ENCODE data around the gene TAF7.
A peak's percentile ranks its signal among the peaks of the same experiment; 100 is the strongest.

The TAF7 gene, protein sequence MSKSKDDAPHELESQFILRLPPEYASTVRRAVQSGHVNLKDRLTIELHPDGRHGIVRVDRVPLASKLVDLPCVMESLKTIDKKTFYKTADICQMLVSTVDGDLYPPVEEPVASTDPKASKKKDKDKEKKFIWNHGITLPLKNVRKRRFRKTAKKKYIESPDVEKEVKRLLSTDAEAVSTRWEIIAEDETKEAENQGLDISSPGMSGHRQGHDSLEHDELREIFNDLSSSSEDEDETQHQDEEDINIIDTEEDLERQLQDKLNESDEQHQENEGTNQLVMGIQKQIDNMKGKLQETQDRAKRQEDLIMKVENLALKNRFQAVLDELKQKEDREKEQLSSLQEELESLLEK

DNA sequence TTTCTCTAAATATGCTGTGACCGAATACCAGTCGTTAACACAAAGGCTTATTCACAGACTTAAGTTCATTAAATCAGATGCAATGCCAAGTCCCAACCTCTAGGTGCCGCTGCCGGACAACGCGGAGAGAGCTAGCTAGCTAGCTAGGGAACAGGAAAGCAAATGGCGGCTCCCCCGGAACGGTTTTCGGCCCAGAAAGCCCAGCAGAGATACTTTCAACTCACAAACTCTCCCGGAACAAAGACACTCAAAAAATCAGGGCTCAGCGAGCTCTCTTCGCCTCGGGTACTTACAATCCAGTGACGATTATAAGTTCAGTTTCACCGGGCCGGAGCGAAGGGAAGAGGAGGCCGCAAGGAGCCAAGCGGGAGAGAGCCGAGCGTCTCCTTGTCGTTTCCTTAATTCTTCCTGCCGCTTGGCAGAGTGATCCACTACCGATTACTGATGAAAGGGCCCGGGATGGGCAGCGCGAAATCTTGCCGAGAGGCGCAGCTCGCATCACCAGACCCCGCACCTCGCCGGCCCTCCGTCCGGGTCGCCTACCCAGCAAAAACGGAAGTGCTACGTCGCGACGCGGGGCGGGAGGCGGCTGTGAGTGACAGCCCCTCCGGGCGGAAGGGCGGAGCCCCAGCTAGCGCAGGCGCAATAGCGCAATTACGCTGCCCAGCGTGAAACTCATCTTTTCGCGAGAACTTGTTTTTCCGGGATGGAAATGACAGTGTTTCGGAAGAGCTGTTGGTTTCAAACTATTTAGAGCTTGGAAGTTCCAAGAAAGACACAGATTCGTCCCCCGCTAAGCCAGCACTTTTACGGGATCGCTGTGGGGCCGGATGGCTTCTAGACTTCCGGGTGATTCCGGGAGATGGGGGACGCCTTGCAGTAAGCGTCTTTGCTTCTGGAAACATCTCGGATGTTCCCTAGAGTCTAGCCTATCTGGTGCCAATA is at the start of gene TAF7:
Gene TAF7 (minus strand): TSS at position 560 of the 945 bp plus-strand sequence. CDS start 740 bp downstream, outside the sequence.
- peak; percentile 86 for TF ChIP-seq CTCF (IDR thresholded peaks at IDR 0.05; ENCODE audit: insufficient read depth, missing control alignments)
- no peak for FAIRE-seq
- no peak for DNase-seq (ENCODE audit: insufficient read length, low spot score)

DNA sequence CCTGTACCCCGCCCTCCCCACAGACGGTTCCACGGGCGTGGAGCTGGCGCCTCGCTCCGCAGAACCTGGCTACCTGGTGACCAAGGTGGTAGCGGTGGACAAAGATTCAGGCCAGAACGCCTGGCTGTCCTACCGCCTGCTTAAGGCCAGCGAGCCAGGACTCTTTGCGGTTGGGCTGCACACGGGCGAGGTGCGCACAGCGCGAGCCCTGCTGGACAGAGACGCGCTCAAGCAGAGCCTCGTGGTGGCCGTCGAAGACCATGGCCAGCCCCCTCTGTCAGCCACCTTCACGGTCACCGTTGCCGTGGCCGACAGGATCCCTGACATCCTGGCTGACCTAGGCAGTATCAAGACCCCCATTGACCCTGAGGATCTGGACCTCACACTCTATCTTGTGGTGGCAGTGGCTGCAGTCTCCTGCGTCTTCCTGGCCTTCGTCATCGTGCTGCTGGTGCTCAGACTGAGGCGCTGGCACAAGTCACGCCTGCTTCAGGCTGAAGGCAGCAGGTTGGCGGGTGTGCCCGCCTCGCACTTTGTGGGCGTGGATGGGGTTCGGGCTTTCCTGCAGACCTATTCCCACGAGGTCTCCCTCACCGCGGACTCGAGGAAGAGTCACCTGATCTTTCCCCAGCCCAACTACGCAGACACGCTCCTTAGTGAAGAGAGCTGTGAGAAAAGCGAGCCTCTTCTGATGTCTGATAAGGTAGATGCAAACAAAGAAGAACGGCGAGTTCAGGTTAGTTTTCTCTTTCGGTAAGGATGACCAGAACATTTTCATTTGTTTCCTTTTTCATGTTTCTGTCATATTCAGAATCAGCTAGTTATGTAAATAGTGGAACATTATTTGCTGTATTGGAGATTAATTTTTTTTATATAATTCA is 45.7 kb upstream of the TAF7 start:
- DNase-seq (ENCODE audit: insufficient read length, low spot score) (no peak), FAIRE-seq (no peak)

DNA sequence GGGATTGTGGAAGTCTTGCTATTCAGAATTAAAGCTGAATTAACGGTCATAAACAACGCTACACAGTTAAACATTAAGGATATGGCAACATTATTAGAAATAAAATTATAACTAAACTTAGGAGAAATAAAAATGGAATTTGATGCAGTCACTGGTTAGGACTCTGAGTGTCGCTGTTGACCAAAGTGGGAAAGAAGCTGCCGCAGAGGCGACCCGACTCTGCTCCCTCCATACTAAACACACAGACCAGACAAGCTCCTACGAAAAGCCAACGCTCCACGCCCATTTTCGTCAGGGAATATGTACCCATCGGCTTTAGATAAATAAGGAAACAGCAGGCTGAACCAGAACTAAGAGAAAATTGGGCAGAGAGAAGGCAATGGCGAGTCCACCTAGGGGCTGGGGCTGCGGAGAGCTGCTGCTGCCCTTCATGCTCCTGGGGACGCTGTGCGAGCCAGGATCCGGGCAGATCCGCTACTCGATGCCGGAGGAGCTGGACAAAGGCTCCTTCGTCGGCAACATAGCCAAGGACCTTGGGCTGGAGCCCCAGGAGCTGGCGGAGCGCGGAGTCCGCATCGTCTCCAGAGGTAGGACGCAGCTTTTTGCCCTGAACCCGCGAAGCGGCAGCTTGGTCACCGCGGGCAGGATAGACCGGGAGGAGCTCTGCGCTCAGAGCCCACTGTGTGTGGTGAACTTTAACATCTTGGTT is 43.5 kb upstream of the TAF7 start, which contains the start of gene PCDHGA5:
Gene PCDHGA5 (plus strand): TSS at position 211 of the 709 bp plus-strand sequence. CDS start 169 bp downstream, at position 380.
- FAIRE-seq, result no peak
- no peak for DNase-seq (ENCODE audit: insufficient read length, low spot score)
- no peak for TF ChIP-seq CTCF (IDR thresholded peaks at IDR 0.05; ENCODE audit: insufficient read depth, missing control alignments)

More for the DNA sequence above, 45.7 kb upstream of the TAF7 start:
- TF ChIP-seq CTCF (IDR thresholded peaks at IDR 0.05; ENCODE audit: insufficient read depth, missing control alignments), result no peak

- no peak for TF ChIP-seq CTCF (IDR thresholded peaks at IDR 0.05; ENCODE audit: insufficient read depth, missing control alignments)
- no peak for FAIRE-seq
- DNase-seq (ENCODE audit: insufficient read length, low spot score), result no peak
Observed at GRCh38 chr5:141362719-141363118, 42.1 kb upstream of the TAF7 start.

GRCh38 chr5:141360685-141361084 is 40.1 kb upstream of the TAF7 start:
- FAIRE-seq (no peak), DNase-seq (ENCODE audit: insufficient read length, low spot score) (no peak)
- no peak for TF ChIP-seq CTCF (IDR thresholded peaks at IDR 0.05; ENCODE audit: insufficient read depth, missing control alignments)

DNA sequence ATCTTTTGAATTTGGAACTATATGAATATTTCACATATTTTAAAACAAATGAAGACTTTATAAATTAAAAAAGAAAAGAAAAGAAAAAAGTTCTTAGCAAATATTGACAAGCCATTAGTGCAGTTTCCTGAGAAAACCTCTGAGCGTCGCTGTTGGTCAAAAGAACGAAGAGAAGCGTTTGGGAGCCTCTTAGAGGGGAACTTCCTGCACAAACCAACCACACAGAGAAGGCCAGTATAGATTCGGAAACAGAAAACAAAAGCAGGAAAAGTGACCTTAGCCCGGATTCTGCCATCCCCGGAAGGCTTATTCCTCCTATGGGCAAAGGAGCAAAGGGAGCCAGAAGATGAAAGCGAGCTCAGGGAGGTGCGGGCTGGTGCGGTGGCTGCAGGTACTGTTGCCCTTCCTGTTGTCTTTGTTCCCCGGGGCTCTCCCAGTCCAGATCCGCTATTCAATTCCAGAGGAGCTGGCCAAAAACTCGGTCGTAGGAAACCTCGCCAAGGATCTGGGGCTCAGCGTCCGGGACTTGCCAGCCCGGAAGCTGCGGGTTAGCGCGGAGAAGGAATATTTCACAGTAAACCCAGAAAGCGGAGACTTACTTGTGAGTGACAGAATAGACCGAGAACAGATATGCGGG is 39.3 kb upstream of the TAF7 start, which contains the start of gene PCDHGB2:
Gene PCDHGB2 (plus strand): TSS at position 205 of the 637 bp plus-strand sequence. CDS start 142 bp downstream, at position 347.
- DNase-seq (ENCODE audit: insufficient read length, low spot score) (no peak), FAIRE-seq (no peak)
- no peak for TF ChIP-seq CTCF (IDR thresholded peaks at IDR 0.05; ENCODE audit: insufficient read depth, missing control alignments)

Measured in D721Med (cell line).